ES-I3 (cell line): Measurements from ENCODE around the gene NDUFB2.
"Not testable (repeated sequence)": the region's sequence is repeated elsewhere in the genome, so short reads cannot be mapped to it uniquely, and the experiment has no call there.

ENCODE experiments used
- H3K36me3 ChIP-seq: 2 replicates; pipeline ENCODE4 v1.6.1; 2013; ENCODE audit warnings: mild to moderate bottlenecking, low read length, control low read depth, moderate library complexity; ENCODE audit not compliant: insufficient read depth
- H3K4me1 ChIP-seq: 2 replicates; pipeline ENCODE4 v1.6.1; 2013; ENCODE audit warnings: mild to moderate bottlenecking, control low read depth, low read length; ENCODE audit not compliant: insufficient read depth
- H3K9ac ChIP-seq: 2 replicates; pipeline ENCODE4 v1.6.1; 2013; ENCODE audit warnings: low read depth, mild to moderate bottlenecking, low read length, moderate library complexity
- H3K9me3 ChIP-seq: 2 replicates; pipeline ENCODE4 v1.6.1; 2013; ENCODE audit warnings: mild to moderate bottlenecking, low read length, moderate library complexity; ENCODE audit not compliant: control insufficient read depth, insufficient read depth

The NDUFB2 gene

DNA sequence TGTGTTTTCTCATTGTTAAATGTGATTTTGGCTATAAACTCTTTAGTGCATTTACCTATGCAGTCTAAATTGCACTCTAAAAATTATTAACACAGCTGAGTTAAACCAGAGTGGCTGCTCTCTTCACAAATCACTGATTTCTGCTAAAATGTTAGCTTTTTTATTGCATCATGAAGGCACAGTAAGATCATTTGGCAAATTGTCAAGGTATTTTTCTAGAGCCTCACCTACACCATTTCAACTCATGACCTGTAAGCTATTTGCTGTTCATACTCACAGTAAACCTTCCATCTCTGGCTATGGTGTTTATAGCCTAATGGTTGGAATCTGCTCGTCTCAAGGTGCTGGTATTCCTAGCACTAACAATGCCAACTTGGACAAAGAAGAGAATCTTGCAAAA, 25.7 kb downstream of the NDUFB2 start:
- Histone ChIP-seq H3K9me3 (no peaks in the 10 kb centered on the region), H3K4me1 (no peaks in the 10 kb centered on the region; the same call in 1 of the 2 replicates), H3K36me3 (no peaks in the 10 kb centered on the region), H3K9ac (no peak overlapping the region)

DNA sequence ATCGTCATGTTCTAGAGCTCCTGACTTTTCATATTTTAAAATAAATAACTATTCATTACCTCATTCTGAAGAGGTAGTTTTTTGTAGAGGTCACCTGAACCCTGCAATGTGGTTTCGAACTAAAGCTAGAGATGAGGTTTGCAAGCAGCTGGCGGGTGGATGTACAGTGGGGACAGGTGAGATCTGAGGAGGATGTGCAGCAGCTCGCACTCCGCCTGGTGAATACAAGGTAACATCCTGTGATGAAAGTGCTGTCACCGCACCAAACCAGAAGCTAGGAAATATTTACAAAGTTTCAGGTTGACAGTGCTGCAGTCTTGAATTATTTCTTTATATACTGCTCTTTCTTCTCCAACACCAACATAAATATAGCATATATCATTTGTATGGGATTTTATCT, 26.5 kb downstream of the NDUFB2 start:
- Histone ChIP-seq H3K9ac (no peak overlapping the region), H3K4me1 (no peaks in the 10 kb centered on the region; the same call in 1 of the 2 replicates), H3K36me3 (no peaks in the 10 kb centered on the region), H3K9me3 (no peaks in the 10 kb centered on the region)

DNA sequence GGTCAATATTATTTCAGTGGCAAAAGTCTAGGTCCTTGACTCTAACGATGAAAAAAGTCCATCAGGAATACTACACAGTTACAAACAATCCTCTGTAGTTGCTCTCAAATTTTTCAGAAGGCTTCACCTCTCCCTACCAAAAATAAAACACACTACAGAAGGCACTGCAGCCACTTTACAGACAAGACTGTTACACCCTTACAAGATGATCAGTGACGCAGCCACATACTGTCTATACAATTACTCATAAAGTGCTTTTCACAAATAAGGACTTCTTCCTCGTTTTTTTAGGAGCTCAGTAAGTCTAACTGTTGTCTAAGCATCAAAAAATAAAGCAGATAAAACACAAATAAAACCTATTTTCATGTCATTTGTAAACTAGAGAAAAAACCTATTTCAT, 27.1 kb downstream of the NDUFB2 start:
- Histone ChIP-seq H3K4me1 (no peaks in the 10 kb centered on the region; the same call in 1 of the 2 replicates), H3K9me3 (no peaks in the 10 kb centered on the region), H3K36me3 (no peaks in the 10 kb centered on the region), H3K9ac (no peak overlapping the region)

DNA sequence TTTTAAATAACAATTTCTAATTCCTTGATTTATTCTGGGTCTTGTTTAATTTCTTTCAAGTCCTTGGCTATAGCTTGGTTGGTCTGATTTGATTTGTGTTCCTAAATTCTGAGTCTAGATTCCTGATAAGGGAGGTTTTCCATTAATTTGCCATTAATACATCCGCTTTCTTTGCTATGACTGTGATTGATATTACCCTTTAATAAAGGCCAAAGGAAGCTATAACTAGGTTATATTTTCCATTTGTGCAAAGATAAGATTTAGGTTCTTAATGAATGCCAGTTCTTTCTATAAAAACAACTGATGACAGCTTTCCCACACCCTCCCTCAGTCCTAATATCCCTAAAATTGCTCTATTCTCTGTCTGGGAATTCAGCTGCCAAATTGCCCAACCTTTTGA, 28.2 kb downstream of the NDUFB2 start:
- Histone ChIP-seq H3K4me1 (no peaks in the 10 kb centered on the region; the same call in 1 of the 2 replicates), H3K36me3 (no peaks in the 10 kb centered on the region), H3K9me3 (no peaks in the 10 kb centered on the region), H3K9ac (no peak overlapping the region)

DNA sequence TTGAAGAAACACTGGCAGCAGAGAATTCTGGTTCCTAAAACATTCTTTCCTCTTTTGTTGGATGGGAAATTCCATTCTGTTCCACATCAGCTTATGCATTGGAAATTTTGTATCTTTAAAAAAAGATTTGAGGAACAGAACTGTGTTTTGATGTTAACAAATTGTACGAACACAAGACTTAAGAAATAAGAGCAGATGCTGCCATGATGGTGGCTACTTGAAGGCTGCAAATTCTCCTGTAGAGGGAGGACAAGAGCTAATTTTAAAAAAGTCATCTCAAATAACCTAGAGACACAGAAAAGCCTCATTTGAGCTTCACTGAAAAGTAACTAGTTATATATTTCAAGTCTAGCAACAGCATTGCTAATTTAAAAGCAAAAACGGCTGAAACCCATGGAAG, 29.8 kb downstream of the NDUFB2 start:
- no peaks in the 10 kb centered on the region for H3K9me3 ChIP-seq
- no peak overlapping the region for H3K9ac ChIP-seq
- no peaks in the 10 kb centered on the region for H3K4me1 ChIP-seq
- H3K36me3 ChIP-seq: no peaks in the 10 kb centered on the region

DNA sequence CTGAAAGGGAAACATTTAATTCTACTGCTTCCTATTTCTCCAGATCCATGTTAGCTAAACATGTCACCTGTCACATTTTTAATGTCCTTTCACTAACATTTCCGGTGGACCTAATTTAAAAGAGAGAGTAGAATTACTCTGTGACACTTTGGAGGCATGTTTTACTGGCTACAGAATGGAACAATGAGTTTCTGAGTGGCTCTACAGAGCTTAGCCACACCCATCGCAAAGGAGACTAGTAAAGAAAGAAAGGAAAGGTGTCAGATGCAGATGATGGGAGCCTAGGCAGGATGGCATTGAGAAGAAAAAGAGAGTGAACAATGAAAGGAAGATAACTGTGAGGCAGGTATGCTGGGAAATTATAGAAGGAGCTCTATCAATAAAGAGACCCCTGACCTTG, 35.9 kb downstream of the NDUFB2 start:
- H3K4me1 ChIP-seq: peaks cover 6% of the 10 kb centered on the region; the same call in 1 of the 2 replicates
- H3K36me3 ChIP-seq: no peaks in the 10 kb centered on the region
- no peaks in the 10 kb centered on the region for H3K9me3 ChIP-seq
- no peak overlapping the region for H3K9ac ChIP-seq

DNA sequence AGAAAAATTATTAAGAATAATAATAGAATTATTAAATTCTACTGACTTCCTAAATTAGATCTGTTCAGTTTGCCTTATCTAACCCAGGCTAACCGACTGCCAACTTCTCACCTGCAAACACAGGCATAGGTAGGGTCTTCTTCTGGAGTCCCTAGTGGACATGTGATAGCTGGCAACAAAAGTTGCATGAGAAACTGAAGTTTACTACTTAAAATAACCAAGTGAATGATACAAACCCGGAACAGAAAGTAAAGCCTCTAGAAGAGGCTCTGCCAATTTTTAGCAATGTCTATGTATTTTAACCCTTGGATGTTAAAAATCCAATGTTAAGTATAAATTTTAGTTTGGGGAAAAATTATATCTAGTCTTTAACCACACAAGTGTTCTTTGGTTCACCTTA, 37.6 kb downstream of the NDUFB2 start:
- Histone ChIP-seq H3K4me1 (peaks cover 6% of the 10 kb centered on the region; the same call in 1 of the 2 replicates), H3K9ac (no peak overlapping the region), H3K9me3 (no peaks in the 10 kb centered on the region), H3K36me3 (no peaks in the 10 kb centered on the region)

DNA sequence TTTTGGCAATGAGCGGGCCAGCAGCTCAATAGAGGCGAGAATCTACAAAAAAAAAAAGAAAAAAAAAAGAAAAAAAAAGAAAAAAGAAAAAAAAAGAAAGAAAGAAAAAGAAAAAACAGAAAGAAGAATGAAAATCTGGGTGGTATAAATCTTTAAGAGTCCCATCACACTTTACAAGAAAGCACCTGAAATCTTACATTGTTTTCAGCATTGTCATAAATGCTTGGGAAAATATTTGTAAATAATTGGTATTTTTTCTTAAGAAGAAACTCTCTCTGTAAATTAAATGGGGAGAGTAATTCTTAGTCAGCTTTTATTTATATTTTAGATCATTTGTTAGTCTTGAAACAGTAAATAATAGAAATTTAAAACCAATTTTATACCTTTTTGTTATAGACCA, 38.2 kb downstream of the NDUFB2 start:
- Histone ChIP-seq H3K9ac (no peak overlapping the region), H3K36me3 (no peaks in the 10 kb centered on the region), H3K4me1 (peaks cover 6% of the 10 kb centered on the region; the same call in 1 of the 2 replicates), H3K9me3 (no peaks in the 10 kb centered on the region)

DNA sequence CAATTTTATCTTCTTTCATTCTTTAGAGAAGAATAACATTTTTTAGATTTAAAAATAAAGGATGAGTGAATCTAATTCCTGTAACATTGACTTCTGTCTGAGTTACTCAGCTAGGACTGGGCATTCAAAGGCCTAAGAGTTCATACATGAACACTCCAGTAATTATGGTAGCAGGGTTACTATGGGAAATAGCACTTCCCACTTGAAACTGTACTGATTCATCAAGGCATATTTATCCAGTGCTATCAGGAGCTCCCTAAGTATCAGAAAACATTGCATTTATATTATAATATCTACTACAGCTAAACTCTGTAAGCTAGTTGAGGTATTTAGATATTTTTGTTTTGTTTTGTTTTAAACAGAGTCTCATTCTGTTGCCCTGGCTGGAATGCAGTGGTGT, 41.8 kb downstream of the NDUFB2 start:
- Histone ChIP-seq H3K9ac (no peak overlapping the region), H3K9me3 (no peaks in the 10 kb centered on the region), H3K4me1 (no peaks in the 10 kb centered on the region), H3K36me3 (no peaks in the 10 kb centered on the region)

DNA sequence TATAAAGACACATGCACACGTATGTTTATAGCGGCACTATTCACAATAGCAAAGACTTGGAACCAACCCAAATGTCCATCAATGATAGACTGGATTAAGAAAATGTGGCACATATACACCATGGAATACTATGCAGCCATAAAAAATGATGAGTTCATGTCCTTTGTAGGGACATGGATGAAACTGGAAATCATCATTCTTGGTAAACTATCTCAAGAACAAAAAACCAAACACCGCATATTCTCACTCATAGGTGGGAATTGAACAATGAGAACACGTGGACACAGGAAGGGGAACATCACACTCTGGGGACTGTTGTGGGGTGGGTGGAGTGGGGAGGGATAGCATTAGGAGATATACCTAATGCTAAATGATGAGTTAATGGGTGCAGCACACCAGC, 46.7 kb downstream of the NDUFB2 start:
- H3K9me3 ChIP-seq, H3K4me1 ChIP-seq, H3K36me3 ChIP-seq, H3K9ac ChIP-seq: not testable (repeated sequence)

DNA sequence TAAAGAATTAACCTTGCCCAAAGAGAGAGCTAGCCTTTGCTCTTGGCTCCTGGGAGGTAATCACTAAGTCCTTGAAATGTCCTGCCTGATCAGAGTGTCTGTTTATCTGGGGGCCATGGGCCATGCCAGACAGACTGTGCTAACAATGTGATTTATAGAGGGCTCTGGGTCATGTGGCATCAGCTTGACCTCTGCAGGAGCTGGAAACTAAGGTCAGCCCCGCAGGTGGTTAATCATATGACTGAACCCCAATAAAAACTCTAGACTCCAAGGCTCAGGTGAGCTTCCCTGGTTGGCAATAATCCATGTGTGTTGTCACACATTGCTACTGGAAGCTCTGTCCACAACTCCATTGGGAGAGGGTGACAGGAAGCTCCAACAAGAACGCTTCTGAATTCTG, 47.5 kb downstream of the NDUFB2 start:
- H3K9ac ChIP-seq: no peak overlapping the region

DNA sequence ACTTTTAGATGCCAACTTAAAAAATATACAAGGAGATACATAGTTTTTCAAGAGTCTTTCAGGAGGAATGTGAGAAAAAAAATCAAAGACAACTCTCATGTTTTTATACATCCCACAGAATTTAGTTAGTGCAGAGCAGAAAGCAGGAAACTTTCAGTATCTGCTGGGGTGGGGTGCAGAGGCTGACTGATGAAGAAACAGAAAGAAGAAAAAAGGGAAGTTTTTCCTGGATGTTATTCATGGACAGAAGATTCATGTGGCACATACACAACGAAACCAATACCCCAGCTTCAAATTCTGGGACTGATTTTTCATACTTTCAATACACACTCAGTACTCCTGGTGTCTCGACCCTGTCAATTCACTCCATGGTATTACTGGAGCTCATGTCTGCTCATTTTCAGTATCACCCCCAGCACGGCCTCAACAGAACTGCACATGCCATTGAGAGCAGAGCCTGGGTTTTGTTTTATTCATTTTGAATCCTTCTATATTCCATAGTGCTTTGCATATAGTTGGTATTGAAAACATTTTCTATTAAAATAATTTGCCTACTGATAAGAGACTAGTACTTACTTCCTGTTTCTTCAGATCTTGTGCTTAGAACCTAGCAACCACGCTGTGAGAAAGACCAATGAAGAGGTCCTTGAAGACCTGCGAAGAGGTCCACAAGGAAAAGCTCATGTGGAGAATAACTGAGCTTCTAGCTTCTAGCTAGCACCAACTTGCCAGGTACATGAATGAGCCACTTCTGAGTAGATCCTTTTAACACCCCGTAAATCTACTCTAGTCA, 49.0 kb downstream of the NDUFB2 start:
- Histone ChIP-seq H3K9ac (no peak overlapping the region), H3K36me3 (no peaks in the 10 kb centered on the region), H3K9me3 (no peaks in the 10 kb centered on the region), H3K4me1 (no peaks in the 10 kb centered on the region)

More for the DNA sequence above, 47.5 kb downstream of the NDUFB2 start:
- H3K36me3 ChIP-seq: no peaks in the 10 kb centered on the region
- no peaks in the 10 kb centered on the region for H3K9me3 ChIP-seq
- no peaks in the 10 kb centered on the region for H3K4me1 ChIP-seq

DNA sequence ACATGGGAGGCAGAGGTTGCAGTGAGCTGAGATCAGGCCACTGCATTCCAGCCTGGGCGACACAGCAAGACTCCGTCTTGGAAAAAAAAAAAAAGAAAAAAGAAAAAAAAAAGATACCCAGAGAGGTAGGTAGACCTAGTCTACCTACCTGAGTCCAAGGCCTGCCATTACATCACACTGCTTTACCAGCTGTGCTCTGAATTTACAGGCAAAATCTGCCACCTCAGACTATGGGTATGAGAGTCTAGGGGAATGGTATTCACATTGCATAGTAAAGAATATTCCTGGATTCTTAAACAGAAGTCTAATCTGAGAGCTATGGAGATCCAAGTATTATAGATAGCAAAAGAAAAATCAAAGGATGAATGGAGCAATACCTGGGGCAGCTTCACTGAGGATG, 50.2 kb downstream of the NDUFB2 start:
- Histone ChIP-seq H3K36me3 (no peaks in the 10 kb centered on the region), H3K4me1 (no peaks in the 10 kb centered on the region), H3K9me3 (no peaks in the 10 kb centered on the region), H3K9ac (no peak overlapping the region)

DNA sequence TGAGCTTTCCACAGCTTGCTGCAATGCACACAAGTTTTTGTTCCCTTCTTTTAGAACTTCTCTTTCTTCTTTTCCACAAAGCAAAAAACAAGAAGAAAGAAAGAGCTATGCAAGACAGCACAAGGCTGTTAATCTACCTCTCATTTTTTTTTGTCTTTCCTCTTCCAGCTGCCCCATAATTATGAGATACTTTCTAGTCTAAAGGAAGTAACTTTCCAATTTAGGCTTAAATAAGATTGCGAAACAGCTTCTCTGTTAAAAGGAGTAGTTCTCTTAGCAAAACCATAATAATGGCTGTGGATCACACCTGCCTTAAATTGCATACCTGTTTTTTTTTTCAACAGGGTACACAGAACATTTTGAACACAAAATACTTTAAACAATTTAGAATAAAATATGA, 56.0 kb downstream of the NDUFB2 start:
- Histone ChIP-seq H3K9ac (no peak overlapping the region), H3K4me1 (0 out of 2 replicates have a peak, but pooled peaks cover 10% of the 10 kb centered on the region), H3K36me3 (no peaks in the 10 kb centered on the region), H3K9me3 (no peaks in the 10 kb centered on the region)

DNA sequence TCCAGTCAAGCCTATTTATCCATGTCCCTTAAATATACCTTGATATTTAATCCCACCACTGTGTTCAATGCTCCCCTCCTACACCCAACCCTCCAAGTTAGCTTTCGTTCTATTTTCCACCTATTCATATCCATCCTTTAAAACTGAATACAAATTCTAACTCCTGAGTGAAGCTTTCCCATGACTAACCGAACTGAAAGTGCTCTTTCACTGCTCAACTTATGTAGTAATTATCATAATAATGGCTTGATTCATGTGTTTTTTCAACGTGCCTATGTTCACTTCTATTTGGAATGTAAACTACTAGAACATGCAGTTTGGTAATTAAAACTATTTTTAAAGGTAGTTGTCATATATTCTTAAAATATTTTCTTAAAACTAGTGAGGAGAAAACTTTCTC, 58.0 kb downstream of the NDUFB2 start:
- Histone ChIP-seq H3K9ac (no peak overlapping the region), H3K4me1 (0 out of 2 replicates have a peak, but pooled peaks cover 10% of the 10 kb centered on the region), H3K9me3 (no peaks in the 10 kb centered on the region), H3K36me3 (no peaks in the 10 kb centered on the region)
